NB4 (cell line): Measurements from ENCODE around the gene EDNRB.

Experiments used
- DNase-seq: peaks from one replicate; pipeline ENCODE4 v3.0.0; 2010; ENCODE audit warnings: low read depth
- H3K4me3 ChIP-seq: one replicate; pipeline ENCODE4 v1.5.1; 2011; ENCODE audit warnings: mild to moderate bottlenecking, low read depth, low read length, moderate library complexity
- CTCF ChIP-seq: IDR thresholded peaks from one replicate; pipeline ENCODE4 v1.5.1; 2012; ENCODE audit warnings: low read depth, low read length
- MAX ChIP-seq: IDR thresholded peaks from 2 replicates; pipeline ENCODE4 v1.6.1; 2011; ENCODE audit warnings: low read depth, low read length
- MYC ChIP-seq: IDR thresholded peaks from 2 replicates; pipeline ENCODE4 v1.6.1; 2011; ENCODE audit warnings: low read depth, low read length
- POLR2A ChIP-seq: IDR thresholded peaks from 2 replicates; pipeline ENCODE4 v1.6.1; 2011; ENCODE audit warnings: mild to moderate bottlenecking; ENCODE audit not compliant: insufficient read length; ENCODE audit errors: extremely low read depth

EDNRB gene

DNA sequence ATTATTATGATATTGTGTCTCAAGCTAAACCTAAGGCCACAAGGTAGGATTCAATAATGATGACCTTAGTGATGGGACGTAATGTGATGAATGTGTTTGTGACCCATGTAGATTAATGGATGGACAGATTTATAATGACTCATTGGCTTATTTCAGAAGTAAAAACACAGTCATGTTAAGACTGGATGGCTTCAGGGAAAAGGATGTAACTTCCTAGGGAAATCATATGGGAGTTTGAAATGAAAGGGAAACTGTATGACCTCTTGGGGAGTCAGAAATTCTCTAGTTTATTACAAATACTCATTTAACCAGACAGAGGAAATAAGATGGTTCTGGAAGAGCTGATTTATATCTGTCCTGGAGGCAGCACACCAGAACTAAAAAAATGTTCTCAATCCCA lies 2.9 kb downstream of the EDNRB start:
- no peak overlapping the region for H3K4me3 ChIP-seq
- TF ChIP-seq POLR2A = no peak

GRCh38 chr13:77913003-77913402 lies 5.6 kb downstream of the EDNRB start:
- TF ChIP-seq CTCF = no peak
- no peak for TF ChIP-seq POLR2A
- no peak for TF ChIP-seq MAX
- no peak for TF ChIP-seq MYC
- H3K4me3 ChIP-seq = no peak overlapping the region
- DNase-seq = no peak

More for the DNA sequence above, 2.9 kb downstream of the EDNRB start:
- no peak for DNase-seq

DNA sequence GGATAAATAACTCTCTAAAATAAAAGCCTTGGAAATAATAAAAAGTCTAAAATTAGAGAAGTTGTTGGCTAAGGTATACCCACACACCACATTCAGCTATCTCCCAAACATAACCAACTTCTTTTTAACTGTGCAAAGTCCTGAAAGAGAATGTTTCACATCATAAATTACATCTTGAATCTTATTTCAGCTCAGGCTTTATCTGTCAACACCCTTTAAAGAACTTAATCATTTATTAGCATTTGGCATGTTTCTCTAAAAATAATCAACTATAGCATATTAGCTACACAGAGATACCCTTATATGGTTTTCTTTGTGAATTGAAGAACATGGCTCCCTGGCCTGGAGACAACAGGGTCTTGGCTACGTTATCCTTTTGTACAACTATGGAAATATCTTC lies 6.9 kb downstream of the EDNRB start:
- TF ChIP-seq MYC (no peak), CTCF (no peak), MAX (no peak), POLR2A (no peak)
- DNase-seq = no peak
- no peak overlapping the region for H3K4me3 ChIP-seq

GRCh38 chr13:77909827-77910226 lies 8.8 kb downstream of the EDNRB start:
- TF ChIP-seq POLR2A = no peak
- TF ChIP-seq CTCF = no peak
- TF ChIP-seq MYC = no peak
- TF ChIP-seq MAX = no peak
- no peak for DNase-seq
- no peak overlapping the region for H3K4me3 ChIP-seq

DNA sequence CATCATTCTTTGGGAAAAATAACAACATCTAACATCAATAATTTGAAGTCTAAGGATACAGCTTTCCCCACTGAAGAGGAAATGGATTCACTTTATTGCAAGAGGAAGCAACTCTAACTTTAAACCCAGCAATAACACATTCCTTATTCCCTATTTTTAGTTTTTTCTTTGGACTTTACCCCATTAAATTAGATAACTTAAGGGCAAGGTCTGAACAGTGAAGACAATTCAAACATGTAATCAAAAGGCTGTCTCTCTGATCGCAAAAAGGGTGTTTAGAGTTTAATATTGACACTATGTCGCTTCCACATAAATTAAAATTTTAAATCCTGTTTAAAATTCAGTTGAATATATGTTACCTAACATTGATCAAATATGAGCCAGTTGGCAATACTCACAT lies 10.1 kb downstream of the EDNRB start:
- TF ChIP-seq CTCF (no peak), POLR2A (no peak), MAX (no peak), MYC (no peak)
- no peak for DNase-seq
- no peak overlapping the region for H3K4me3 ChIP-seq

GRCh38 chr13:77907666-77908341 lies 10.8 kb downstream of the EDNRB start:
- TF ChIP-seq CTCF (no peak), MAX (no peak), POLR2A (no peak), MYC (no peak)
- no peak for DNase-seq
- H3K4me3 ChIP-seq = no peak overlapping the region
